HG03159 (cell line): ENCODE data around the gene PHF5A.
"Not testable (repeated sequence)": the region's sequence is repeated elsewhere in the genome, so short reads cannot be mapped to it uniquely, and the experiment has no call there.

ENCODE experiments used
- ATAC-seq: cut with Tn5 transposase; IDR thresholded peaks from one replicate; pipeline ENCODE4 v1.9.1; 2021; ENCODE audit warnings: mild to moderate bottlenecking, moderate library complexity; ENCODE audit not compliant: unreplicated experiment

The PHF5A gene

GRCh38 chr22:41448189-41448808, 20.2 kb downstream of the PHF5A start:
- ATAC-seq = peak; percentile 41

- no peak for ATAC-seq
These were observed 20.9 kb downstream of the PHF5A start for GRCh38 chr22:41447435-41448188.

GRCh38 chr22:41446639-41447434, 21.7 kb downstream of the PHF5A start, which contains the start of gene TOB2:
Gene TOB2 (minus strand): TSS chr22:41446801. CDS start chr22:41437345, 9,456 bp downstream.
- ATAC-seq = peak; percentile 46

- ATAC-seq = no peak
These were observed 22.4 kb downstream of the PHF5A start for GRCh38 chr22:41446057-41446501.

GRCh38 chr22:41445129-41446056, 23.1 kb downstream of the PHF5A start:
- no peak for ATAC-seq

- peak; percentile 44 for ATAC-seq
These were observed 23.9 kb downstream of the PHF5A start for GRCh38 chr22:41444360-41445128.

GRCh38 chr22:41442240-41442792, 26.2 kb downstream of the PHF5A start:
- no peak for ATAC-seq

GRCh38 chr22:41440511-41440910, 28.0 kb downstream of the PHF5A start:
- ATAC-seq = not testable (repeated sequence)

- no peak for ATAC-seq
These were observed 31.3 kb downstream of the PHF5A start for GRCh38 chr22:41437198-41437597.

GRCh38 chr22:41436322-41437113, 32.0 kb downstream of the PHF5A start:
- no peak for ATAC-seq

GRCh38 chr22:41435560-41435959, 32.9 kb downstream of the PHF5A start:
- no peak for ATAC-seq

- ATAC-seq = not testable (repeated sequence)
These were observed 34.0 kb downstream of the PHF5A start for GRCh38 chr22:41434361-41435003.

GRCh38 chr22:41433480-41433879, 35.0 kb downstream of the PHF5A start:
- ATAC-seq = not testable (repeated sequence)

GRCh38 chr22:41431656-41432055, 36.8 kb downstream of the PHF5A start:
- ATAC-seq = no peak

GRCh38 chr22:41429951-41430332, 38.5 kb downstream of the PHF5A start:
- no peak for ATAC-seq

- ATAC-seq = no peak
These were observed 39.1 kb downstream of the PHF5A start for GRCh38 chr22:41429232-41429950.

- no peak for ATAC-seq
These were observed 42.7 kb downstream of the PHF5A start for GRCh38 chr22:41425660-41426365.
